Right lobe of liver (tissue), 6 donors: Measurements from ENCODE around the gene DPP6. TPM values are rescaled to one million over a fixed set of nuclear protein-coding genes. Genes with fewer than 3 reads are reported as not detected.

Experiments
- ATAC-seq, 4 donors: fragments of 200-7000 bp; cut with Tn5 transposase; one replicate each; pipeline ENCODE4 v1.9.1; 2020; ENCODE audit warnings: mild to moderate bottlenecking in 4 of 4, moderate library complexity in 4 of 4
- DNase-seq, 3 donors: peaks; one replicate each; pipeline ENCODE4 v3.0.0-alpha.2; 2020
- H3K27ac ChIP-seq, 3 donors: fragments of 200-600 bp; one replicate each; pipeline ENCODE4 v1.8.0; 2022
- H3K27me3 ChIP-seq, 2 donors: fragments of 200-600 bp; one replicate each; pipeline ENCODE4 v1.8.0; 2022
- H3K36me3 ChIP-seq, 4 donors: fragments of 200-600 bp; sonication (generic) in 1 of 4; one replicate each; pipeline versions ENCODE4 v1.5.1 to v1.8.0; 2017 to 2022; ENCODE audit warnings: control low read depth in 1 of 4
- H3K4me1 ChIP-seq, 4 donors: fragments of 200-600 bp; sonication (generic) in 1 of 4; one replicate each; pipeline versions ENCODE4 v1.5.1 to v1.8.0; 2017 to 2022; ENCODE audit warnings: control low read depth in 1 of 4
- H3K4me3 ChIP-seq, 3 donors: fragments of 200-600 bp; one replicate each; pipeline ENCODE4 v1.8.0; 2022
- H3K9me3 ChIP-seq, 4 donors: fragments of 200-600 bp; sonication (generic) in 1 of 4; one replicate each; pipeline versions ENCODE4 v1.5.1 to v1.8.0; 2017 to 2022; ENCODE audit warnings: control low read depth in 1 of 4
- POLR2A ChIP-seq: fragments of 450-650 bp; IDR thresholded peaks from one replicate; pipeline ENCODE4 v1.6.1; 2017; ENCODE audit warnings: antibody characterized with exemption, mild to moderate bottlenecking
- WGBS: methylation state at CpG from one replicate; pipeline ENCODE4 v1.1.6; 2018; ENCODE audit warnings: low coverage, low lambda C conversion rate; ENCODE audit not compliant: insufficient coverage; ENCODE audit errors: missing lambda C conversion rate; 5-methylcytosine and 5-hydroxymethylcytosine counted together
- intact Hi-C, 2 donors: fragments of 100-400 bp; cut with DNase I; formaldehyde crosslinking; loops; one replicate each; pipeline versions ENCODE4 v1.11.2 to v1.14.1; 2022
- total RNA-seq, 6 experiments: library from RNA; depleted of rRNA in 2 of 6; stranded (reverse); fragments of >200 nt in 2 of 6; fragmentation: NEBNext Ultra II Directional in 3 of 6; extraction: Animal tissue kit (Norgen Biotek cat#: 25700) in 3 of 6; gene quantifications; one replicate each; pipeline versions ENCODE4 v1.1.0 to v1.2.4, GENCODE V29; 2016 to 2023
- TF ChIP-seq, protein P1 (sequence below), 4 donors: fragments of 200-600 bp in 3 of 4; fragments of 450-650 bp in 1 of 4; IDR thresholded peaks; one replicate each; pipeline versions ENCODE4 v1.5.1 to v1.8.0; 2016 to 2022; ENCODE audit warnings: antibody characterized with exemption in 4 of 4, mild to moderate bottlenecking in 2 of 4
- donor health status: DM: no; HTN: yes; CAD: no.
- donor health status: DM: no; HTN: no; CAD: no.
- donor health status: DM: no; HTN: no; CAD: no.
- donor health status: DM: no; HTN: yes; CAD: no.
- donor health status: DM: no; HTN: yes; CAD: no.

Gene DPP6
- total RNA-seq, 6 experiments from 2014 or later = not detected

DNA sequence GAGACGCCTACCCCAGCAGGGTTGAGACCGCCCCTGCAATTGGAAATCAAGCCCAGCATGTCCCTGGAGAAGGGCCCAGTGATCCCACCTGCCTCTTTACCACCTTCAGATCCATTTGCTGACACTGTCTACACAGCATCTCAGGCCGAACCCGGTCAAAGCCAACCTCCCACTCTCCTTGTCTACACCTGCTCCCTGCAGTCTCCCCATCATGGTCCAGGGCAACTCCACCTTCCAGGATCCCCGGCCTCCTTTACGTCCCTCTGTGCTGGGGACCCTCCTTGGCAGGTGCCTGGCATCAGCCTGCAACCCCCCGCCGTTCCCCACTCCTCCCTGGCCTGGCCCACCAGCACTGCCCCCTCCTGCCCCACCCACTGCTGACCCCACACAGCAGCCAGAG lies 723.5 kb downstream of the DPP6 start:
- Histone ChIP-seq H3K4me1 (no peaks in the 10 kb centered on the region), H3K27me3 (no peaks in the 10 kb centered on the region), H3K27ac (no peak overlapping the region), H3K36me3 (no peaks in the 10 kb centered on the region), H3K9me3 (no peaks in the 10 kb centered on the region), H3K4me3 (no peak overlapping the region)
- intact Hi-C loops = no loop called here
- WGBS = 72% methylated on average over 5 of the region's 8 CpGs
- no peak for DNase-seq
- no peak for ATAC-seq
- TF ChIP-seq, protein P1, sequence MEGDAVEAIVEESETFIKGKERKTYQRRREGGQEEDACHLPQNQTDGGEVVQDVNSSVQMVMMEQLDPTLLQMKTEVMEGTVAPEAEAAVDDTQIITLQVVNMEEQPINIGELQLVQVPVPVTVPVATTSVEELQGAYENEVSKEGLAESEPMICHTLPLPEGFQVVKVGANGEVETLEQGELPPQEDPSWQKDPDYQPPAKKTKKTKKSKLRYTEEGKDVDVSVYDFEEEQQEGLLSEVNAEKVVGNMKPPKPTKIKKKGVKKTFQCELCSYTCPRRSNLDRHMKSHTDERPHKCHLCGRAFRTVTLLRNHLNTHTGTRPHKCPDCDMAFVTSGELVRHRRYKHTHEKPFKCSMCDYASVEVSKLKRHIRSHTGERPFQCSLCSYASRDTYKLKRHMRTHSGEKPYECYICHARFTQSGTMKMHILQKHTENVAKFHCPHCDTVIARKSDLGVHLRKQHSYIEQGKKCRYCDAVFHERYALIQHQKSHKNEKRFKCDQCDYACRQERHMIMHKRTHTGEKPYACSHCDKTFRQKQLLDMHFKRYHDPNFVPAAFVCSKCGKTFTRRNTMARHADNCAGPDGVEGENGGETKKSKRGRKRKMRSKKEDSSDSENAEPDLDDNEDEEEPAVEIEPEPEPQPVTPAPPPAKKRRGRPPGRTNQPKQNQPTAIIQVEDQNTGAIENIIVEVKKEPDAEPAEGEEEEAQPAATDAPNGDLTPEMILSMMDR (IDR thresholded peaks at IDR 0.05) = no peak
- TF ChIP-seq POLR2A = no peak

DNA sequence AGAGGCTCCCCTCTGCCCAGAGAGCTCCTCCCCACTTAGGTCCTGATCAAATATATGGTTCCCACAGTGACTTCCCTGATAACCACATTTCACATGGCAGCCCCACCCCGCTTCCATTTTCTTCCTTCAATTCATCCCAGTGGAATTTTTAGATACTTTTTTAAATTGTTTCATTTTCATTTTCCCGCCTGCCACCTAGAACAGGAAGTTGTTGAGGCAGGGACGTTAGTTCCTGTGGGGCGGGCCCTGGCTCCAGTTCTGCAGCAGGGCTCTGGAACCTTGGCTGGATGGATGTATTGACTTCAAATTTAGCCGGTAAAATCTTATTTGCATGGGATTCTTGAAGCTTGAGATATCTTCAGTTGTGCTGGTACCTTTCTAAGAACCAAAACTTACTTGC lies 724.2 kb downstream of the DPP6 start:
- no peaks in the 10 kb centered on the region for H3K9me3 ChIP-seq
- DNase-seq (no peak), ATAC-seq (no peak)
- TF ChIP-seq, protein P1 (IDR thresholded peaks at IDR 0.05) = no peak
- no peak for TF ChIP-seq POLR2A
- H3K4me3 ChIP-seq = no peak overlapping the region
- intact Hi-C loops = no loop called here
- 53% methylated on average over 5 of the region's 5 CpGs for WGBS
- no peaks in the 10 kb centered on the region for H3K27me3 ChIP-seq
- H3K36me3 ChIP-seq = no peaks in the 10 kb centered on the region
- no peak overlapping the region for H3K27ac ChIP-seq
- no peaks in the 10 kb centered on the region for H3K4me1 ChIP-seq

DNA sequence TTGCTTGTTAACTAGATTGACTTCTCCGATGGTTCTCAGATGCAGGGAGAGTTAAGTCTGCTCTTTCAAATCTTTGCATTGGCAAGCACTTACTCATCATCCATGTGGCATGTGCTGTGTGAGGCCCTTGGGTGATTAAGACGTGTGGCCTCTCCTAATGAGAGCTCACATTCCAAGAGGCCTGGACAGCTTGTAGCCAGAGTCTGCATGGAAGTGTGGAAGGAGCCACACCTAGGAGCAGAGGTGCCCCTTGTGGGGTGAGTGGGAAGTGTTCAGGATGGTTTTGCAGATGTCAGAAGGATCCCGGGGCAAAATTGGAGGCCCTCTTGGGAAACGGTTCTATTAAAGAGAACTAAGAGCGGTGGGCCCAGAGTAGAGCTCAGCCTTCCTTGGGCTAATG lies 724.8 kb downstream of the DPP6 start:
- H3K36me3 ChIP-seq = no peaks in the 10 kb centered on the region
- no peaks in the 10 kb centered on the region for H3K9me3 ChIP-seq
- no peak overlapping the region for H3K4me3 ChIP-seq
- TF ChIP-seq, protein P1 (IDR thresholded peaks at IDR 0.05) = no peak
- TF ChIP-seq POLR2A = no peak
- H3K27ac ChIP-seq = no peak overlapping the region
- WGBS = 68% methylated on average over 5 of the region's 5 CpGs
- no peaks in the 10 kb centered on the region for H3K4me1 ChIP-seq
- intact Hi-C loops = no loop called here
- DNase-seq = no peak
- ATAC-seq = no peak
- H3K27me3 ChIP-seq = no peaks in the 10 kb centered on the region

DNA sequence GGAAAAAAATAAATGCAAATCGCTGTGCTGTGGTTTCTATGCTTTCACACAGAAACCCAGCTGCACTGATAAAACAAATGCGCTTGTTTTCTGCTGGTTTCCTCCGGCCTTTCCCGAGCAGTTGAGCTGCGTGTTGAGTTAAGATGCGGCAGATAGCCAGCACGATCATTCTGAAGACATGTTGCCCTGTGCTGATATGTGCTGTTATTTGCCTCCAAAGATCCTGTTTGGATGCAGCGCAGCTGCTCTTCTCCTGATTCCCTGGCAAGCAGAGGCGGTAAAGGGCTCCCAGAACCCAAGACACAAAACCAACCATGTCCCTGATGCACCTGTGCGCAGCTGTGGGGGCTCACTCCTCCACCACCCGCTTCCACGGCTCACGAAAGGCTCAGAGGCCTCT lies 725.3 kb downstream of the DPP6 start:
- TF ChIP-seq, protein P1 (IDR thresholded peaks at IDR 0.05) = no peak
- TF ChIP-seq POLR2A = no peak
- Histone ChIP-seq H3K9me3 (no peaks in the 10 kb centered on the region), H3K4me3 (no peak overlapping the region), H3K4me1 (no peaks in the 10 kb centered on the region), H3K27ac (no peak overlapping the region), H3K36me3 (no peaks in the 10 kb centered on the region), H3K27me3 (no peaks in the 10 kb centered on the region)
- ATAC-seq (no peak), DNase-seq (no peak)
- 90% methylated on average over 8 of the region's 13 CpGs for WGBS
- intact Hi-C loops = no loop called here

DNA sequence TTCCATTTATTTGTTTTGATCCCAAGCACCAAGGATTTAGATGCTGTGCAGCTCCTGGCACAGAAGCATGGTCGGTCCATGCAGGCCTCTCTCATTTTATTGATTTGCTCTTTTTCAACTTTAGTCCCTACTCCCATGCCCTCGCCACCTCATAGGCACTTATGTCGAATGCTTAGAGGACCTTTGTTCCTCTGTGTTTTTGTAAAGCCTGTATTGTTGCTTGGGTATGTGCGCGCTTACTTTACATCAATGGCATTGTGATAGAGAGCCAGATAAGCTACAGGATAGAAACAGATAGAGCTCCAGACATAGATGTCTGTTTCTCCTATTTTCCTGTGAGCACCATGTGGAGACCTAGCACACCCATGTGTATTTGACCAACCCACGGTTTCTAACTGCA lies 725.7 kb downstream of the DPP6 start:
- Histone ChIP-seq H3K4me1 (no peaks in the 10 kb centered on the region), H3K36me3 (no peaks in the 10 kb centered on the region), H3K27ac (no peak overlapping the region), H3K27me3 (no peaks in the 10 kb centered on the region), H3K9me3 (no peaks in the 10 kb centered on the region), H3K4me3 (no peak overlapping the region)
- no peak for DNase-seq
- WGBS = 72% methylated on average over 6 of the region's 6 CpGs
- no peak for ATAC-seq
- TF ChIP-seq, protein P1 (IDR thresholded peaks at IDR 0.05) = no peak
- no peak for TF ChIP-seq POLR2A
- intact Hi-C loops = no loop called here
